ENCODE measurements around the gene ALG12. TPM values are rescaled to one million over a fixed set of nuclear protein-coding genes. Genes with fewer than 3 reads are reported as not detected.
A peak's percentile ranks its signal among the peaks of the same experiment; 100 is the strongest.

Gene ALG12
- total and polyA plus RNA-seq, 2 of the 4 experiments (the other 2 are of a cell fraction) = 7.2 to 10.9 TPM

DNA sequence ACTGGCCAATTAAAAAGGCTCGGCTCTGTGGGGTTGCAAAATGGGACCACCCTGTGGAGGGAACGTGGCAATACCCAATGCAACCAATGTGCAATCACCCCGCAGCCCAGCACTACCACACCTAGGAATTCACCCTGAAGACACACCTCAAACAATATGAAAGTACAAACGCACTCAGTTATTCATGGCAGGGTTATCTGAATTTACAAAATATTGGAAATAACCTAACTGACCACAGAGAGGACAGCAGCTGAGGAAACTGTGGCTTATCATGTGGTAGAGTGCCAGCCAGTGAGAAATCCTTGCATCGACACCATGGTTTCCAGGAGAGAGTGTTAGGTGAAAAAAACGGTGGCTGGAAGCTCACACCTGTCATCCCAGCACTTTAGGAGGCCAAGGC is 18.7 kb downstream of the ALG12 start:
- CTCF ChIA-PET = no interaction called here

More for the DNA sequence above, 18.7 kb downstream of the ALG12 start:
- peaks cover 18% of the 10 kb centered on the region for H4K20me1 ChIP-seq (ENCODE audit: insufficient read depth, low read length)
- H3K27ac ChIP-seq (ENCODE audit: insufficient read depth, low read length) = no peak overlapping the region
- no peak overlapping the region for H3K9ac ChIP-seq (ENCODE audit: low read depth, low read length)
- peak overlapping the region; percentile 28 for H2AK9ac ChIP-seq (replicated peaks; ENCODE audit: low read depth, low read length, poor library complexity)
- no peak overlapping the region for H4K91ac ChIP-seq (ENCODE audit: insufficient read depth, low read depth, low read length)
- H3K18ac ChIP-seq (ENCODE audit: low read depth, low read length) = no peak overlapping the region
- intact Hi-C loops (cut with micrococcal nuclease) (no loop called here), dilution Hi-C loops (cut with HindIII; ENCODE audit: low sequenced_read_pairs, unreplicated experiment) (no loop called here), in situ Hi-C loops (cut with MboI; ENCODE audit: low sequenced_read_pairs) (no loop called here)
- H3K56ac ChIP-seq (ENCODE audit: extremely low read depth, insufficient read depth, low read length) = no peak overlapping the region
- POLR2A ChIA-PET (ENCODE audit: unreplicated experiment) = no interaction called here
- H3K4ac ChIP-seq (ENCODE audit: low read depth, low read length) = no peak overlapping the region
- H2BK5ac ChIP-seq (ENCODE audit: low read depth, low read length, poor library complexity, severe bottlenecking) = no peak overlapping the region
- H3K36me3 ChIP-seq (ENCODE audit: control insufficient read depth, insufficient read depth, low read length) = peaks cover 32% of the 10 kb centered on the region
- no peak overlapping the region for H2AK5ac ChIP-seq (ENCODE audit: low read depth, low read length)
- H3K4me3 ChIP-seq (ENCODE audit: insufficient read depth, low read depth, low read length) = no peak overlapping the region
- no peak overlapping the region for H3K23ac ChIP-seq (ENCODE audit: low read depth, low read length)
- no peaks in the 10 kb centered on the region for H3K27me3 ChIP-seq (ENCODE audit: control insufficient read depth, insufficient read depth, low read length)
- no peak for TF ChIP-seq RAD21 (IDR thresholded peaks at IDR 0.05; ENCODE audit: low read length)
- TF ChIP-seq MAFK (IDR thresholded peaks at IDR 0.05; ENCODE audit: low read depth, low read length) = no peak
- no peak for TF ChIP-seq CHD1 (IDR thresholded peaks at IDR 0.05; ENCODE audit: low read depth, low read length)
- no peak for TF ChIP-seq CEBPB (IDR thresholded peaks at IDR 0.05; ENCODE audit: low read depth, low read length)
- TF ChIP-seq RCOR1 (IDR thresholded peaks at IDR 0.05; ENCODE audit: insufficient replicate concordance, low read length) = no peak
- TF ChIP-seq RFX5 (IDR thresholded peaks at IDR 0.05; ENCODE audit: low read depth, low read length) = no peak
- TF ChIP-seq, protein P1, sequence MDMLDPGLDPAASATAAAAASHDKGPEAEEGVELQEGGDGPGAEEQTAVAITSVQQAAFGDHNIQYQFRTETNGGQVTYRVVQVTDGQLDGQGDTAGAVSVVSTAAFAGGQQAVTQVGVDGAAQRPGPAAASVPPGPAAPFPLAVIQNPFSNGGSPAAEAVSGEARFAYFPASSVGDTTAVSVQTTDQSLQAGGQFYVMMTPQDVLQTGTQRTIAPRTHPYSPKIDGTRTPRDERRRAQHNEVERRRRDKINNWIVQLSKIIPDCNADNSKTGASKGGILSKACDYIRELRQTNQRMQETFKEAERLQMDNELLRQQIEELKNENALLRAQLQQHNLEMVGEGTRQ (IDR thresholded peaks at IDR 0.05; ENCODE audit: low read depth, low read length) = no peak
- TF ChIP-seq NFE2L2 (IDR thresholded peaks at IDR 0.05; ENCODE audit: low read depth, low read length) = no peak
- TF ChIP-seq SMC3 (IDR thresholded peaks at IDR 0.05; ENCODE audit: low read depth, low read length) = no peak
- TF ChIP-seq, protein P2, sequence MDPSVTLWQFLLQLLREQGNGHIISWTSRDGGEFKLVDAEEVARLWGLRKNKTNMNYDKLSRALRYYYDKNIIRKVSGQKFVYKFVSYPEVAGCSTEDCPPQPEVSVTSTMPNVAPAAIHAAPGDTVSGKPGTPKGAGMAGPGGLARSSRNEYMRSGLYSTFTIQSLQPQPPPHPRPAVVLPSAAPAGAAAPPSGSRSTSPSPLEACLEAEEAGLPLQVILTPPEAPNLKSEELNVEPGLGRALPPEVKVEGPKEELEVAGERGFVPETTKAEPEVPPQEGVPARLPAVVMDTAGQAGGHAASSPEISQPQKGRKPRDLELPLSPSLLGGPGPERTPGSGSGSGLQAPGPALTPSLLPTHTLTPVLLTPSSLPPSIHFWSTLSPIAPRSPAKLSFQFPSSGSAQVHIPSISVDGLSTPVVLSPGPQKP (IDR thresholded peaks at IDR 0.05; ENCODE audit: borderline replicate concordance, low read depth, low read length) = no peak
- no peak for TF ChIP-seq POLR2A (IDR thresholded peaks at IDR 0.05; ENCODE audit: low read depth, low read length)
- TF ChIP-seq FOS (IDR thresholded peaks at IDR 0.05; ENCODE audit: low read depth, low read length) = no peak
- TF ChIP-seq, protein P3, sequence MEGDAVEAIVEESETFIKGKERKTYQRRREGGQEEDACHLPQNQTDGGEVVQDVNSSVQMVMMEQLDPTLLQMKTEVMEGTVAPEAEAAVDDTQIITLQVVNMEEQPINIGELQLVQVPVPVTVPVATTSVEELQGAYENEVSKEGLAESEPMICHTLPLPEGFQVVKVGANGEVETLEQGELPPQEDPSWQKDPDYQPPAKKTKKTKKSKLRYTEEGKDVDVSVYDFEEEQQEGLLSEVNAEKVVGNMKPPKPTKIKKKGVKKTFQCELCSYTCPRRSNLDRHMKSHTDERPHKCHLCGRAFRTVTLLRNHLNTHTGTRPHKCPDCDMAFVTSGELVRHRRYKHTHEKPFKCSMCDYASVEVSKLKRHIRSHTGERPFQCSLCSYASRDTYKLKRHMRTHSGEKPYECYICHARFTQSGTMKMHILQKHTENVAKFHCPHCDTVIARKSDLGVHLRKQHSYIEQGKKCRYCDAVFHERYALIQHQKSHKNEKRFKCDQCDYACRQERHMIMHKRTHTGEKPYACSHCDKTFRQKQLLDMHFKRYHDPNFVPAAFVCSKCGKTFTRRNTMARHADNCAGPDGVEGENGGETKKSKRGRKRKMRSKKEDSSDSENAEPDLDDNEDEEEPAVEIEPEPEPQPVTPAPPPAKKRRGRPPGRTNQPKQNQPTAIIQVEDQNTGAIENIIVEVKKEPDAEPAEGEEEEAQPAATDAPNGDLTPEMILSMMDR (conservative IDR thresholded peaks at IDR 0.05; ENCODE audit: low read depth, low read length) = no peak
- TF ChIP-seq BHLHE40 (IDR thresholded peaks at IDR 0.05; ENCODE audit: low read depth, low read length) = no peak
- TF ChIP-seq MAZ (IDR thresholded peaks at IDR 0.05; ENCODE audit: borderline replicate concordance, low read depth, low read length) = no peak
- no peaks in the 10 kb centered on the region for H3K4me1 ChIP-seq (ENCODE audit: control insufficient read depth, insufficient read depth, low read length)
- no TSS peak for BruUV-seq (replicated peaks)
- H4K8ac ChIP-seq (ENCODE audit: low read depth in 2 of 2, low read length in 2 of 2) = no peak overlapping the region
- H4K5ac ChIP-seq (ENCODE audit: low read depth, low read length) = no peak overlapping the region
- H2BK120ac ChIP-seq (ENCODE audit: low read depth, low read length) = no peak overlapping the region
- peaks cover 14% of the 10 kb centered on the region for H3K9me1 ChIP-seq (ENCODE audit: insufficient read depth, low read length)
- H3K4me2 ChIP-seq (ENCODE audit: low read depth, low read length) = no peak overlapping the region
- no peak overlapping the region for H2BK20ac ChIP-seq (ENCODE audit: low read depth, low read length)
- H3K79me1 ChIP-seq (ENCODE audit: low read depth in 1 of 2, low read length in 2 of 2) = peaks cover 4 to 28% of the 10 kb centered on the region in 2 experiments; a peak in 2 of 4 replicates
- H2BK15ac ChIP-seq (ENCODE audit: low read depth, low read length) = no peak overlapping the region
- no peak overlapping the region for H2AFZ ChIP-seq (replicated peaks; ENCODE audit: low read length, poor library complexity)
- H3K9me3 ChIP-seq (ENCODE audit: control insufficient read depth, insufficient read depth, low read length) = no peaks in the 10 kb centered on the region; the same call in 1 of the 2 replicates
- no CpG with 5 or more reads among the region's 6 CpGs for WGBS, 2 experiments (ENCODE audit: extremely low coverage in 2 of 2, insufficient read length in 1 of 2)
- no peak for DNase-seq
- H3K14ac ChIP-seq (replicated peaks; ENCODE audit: low read depth, low read length) = no peak overlapping the region
- no peak for ATAC-seq (ENCODE audit: low read depth)

Data from IMR-90 (cell line).